ENCODE measurements around the gene TULP4.

The TULP4 gene

GRCh38 chr6:158357570-158358216 lies 45.4 kb downstream of the TULP4 start:
- in situ Hi-C loops (cut with MboI; ENCODE audit: low sequenced_read_pairs) = no loop called here

DNA sequence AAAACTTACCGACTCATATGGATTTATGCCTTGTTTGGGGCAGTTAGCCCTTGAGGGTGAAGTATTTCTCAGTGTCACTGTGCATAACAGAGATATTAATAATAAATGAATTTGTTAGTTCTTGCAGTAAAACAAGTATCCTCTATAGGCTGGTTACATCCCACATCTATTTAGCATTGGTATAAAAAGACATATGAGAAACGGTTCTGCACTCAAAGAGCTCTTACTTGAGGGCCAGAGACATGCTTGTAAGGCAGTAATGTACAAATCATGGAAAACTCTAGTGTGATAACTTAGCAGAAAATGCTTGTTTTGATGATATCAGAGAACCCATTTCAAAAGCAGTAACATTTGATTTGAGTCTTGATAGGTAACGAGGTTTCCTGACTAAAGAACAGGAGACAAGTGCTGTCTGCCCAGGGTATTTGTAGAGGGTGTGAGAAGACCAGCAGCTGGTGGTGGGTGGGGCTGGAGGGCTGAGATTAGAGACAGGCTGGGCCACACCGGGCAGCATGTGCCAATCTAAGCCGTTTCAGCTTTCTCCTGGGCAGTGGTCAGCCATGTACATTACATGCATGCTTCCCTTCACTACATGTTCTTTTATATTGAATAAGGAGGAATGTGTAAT lies 46.3 kb downstream of the TULP4 start:
- in situ Hi-C loops (cut with MboI; ENCODE audit: low sequenced_read_pairs) = no loop called here

DNA sequence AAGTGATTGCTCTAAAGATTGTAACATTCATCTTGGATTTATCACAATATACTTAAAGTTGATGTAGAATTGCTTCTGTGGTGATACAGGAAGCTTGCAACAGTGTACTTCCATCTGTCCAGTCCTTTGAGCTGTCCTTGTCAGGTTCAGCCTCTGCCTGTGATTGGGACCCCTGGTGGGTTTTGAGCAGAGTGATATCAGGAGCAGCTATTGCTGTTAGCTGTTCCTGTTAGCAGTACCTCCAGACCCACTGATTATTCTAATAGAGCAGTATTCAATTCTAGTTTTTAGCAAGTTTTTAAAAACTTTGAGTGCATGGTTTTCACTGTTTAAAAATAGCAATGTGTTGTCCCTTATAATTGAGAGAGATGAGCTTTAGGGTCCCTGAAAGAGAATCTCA lies 48.8 kb downstream of the TULP4 start:
- in situ Hi-C loops (cut with MboI; ENCODE audit: low sequenced_read_pairs) = no loop called here

- in situ Hi-C loops (cut with MboI; ENCODE audit: low sequenced_read_pairs) = no loop called here
Measured at GRCh38 chr6:158361961-158362669, 49.9 kb downstream of the TULP4 start.

GRCh38 chr6:158366363-158366762 lies 54.1 kb downstream of the TULP4 start:
- in situ Hi-C loops (cut with MboI; ENCODE audit: low sequenced_read_pairs) = no loop called here

DNA sequence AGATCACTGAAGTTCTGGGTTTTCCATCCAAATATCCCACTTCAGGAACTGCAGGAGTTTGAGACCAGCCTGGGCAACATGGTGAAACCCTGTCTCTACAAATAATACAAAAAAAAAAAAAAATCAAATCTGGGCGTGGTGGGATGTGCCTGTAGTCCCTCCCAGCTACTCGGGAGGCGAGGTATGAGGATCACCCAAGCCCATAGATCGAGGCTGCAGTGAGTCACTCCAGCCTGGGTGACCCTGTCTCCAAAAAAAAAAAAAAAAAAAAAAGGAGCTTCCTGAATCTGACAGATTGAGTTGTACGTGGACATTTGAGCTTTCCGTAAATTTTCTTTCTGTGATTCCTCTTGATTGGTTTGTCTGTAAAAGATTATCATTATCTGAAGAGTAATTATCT lies 55.6 kb downstream of the TULP4 start:
- in situ Hi-C loops (cut with MboI; ENCODE audit: low sequenced_read_pairs) = no loop called here

DNA sequence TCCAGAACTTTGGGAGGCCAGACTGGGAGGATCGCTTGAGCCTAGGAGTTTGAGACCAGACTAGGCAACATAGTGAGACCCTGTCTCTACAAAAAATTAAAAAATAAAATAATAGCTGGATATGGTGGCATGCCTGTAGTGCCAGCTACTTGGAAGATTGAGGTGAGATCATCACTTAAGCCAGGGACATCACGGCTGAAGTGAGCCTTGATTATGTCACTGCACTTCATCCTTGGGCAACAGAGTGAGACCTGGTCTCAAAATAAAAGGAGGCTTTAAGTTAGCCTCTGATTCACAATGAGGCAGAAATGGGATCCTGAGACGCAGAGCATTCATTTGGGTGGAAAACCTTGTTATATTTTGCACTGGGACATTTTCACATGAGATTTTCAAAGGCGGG lies 57.0 kb downstream of the TULP4 start:
- in situ Hi-C loops (cut with MboI; ENCODE audit: low sequenced_read_pairs) = no loop called here

DNA sequence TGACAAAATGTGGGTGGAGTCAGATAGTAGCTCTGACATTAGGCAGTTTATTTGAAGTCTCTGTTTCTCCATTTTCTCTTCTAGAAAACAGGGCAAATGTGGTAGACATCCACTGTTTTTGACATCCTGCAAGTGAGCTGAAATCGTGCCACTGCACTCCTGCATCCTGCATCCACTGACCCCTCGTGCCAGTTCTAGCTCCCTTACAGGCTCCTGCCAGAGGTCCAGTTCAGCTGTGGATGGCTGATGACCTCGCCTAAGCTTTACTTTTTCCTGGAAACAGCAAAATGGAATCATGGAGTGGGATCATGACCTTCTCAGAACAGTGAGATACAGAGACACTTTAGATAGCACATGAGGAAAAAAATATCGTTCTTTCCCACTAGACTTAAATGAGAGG lies 58.5 kb downstream of the TULP4 start:
- in situ Hi-C loops (cut with MboI; ENCODE audit: low sequenced_read_pairs) = no loop called here

DNA sequence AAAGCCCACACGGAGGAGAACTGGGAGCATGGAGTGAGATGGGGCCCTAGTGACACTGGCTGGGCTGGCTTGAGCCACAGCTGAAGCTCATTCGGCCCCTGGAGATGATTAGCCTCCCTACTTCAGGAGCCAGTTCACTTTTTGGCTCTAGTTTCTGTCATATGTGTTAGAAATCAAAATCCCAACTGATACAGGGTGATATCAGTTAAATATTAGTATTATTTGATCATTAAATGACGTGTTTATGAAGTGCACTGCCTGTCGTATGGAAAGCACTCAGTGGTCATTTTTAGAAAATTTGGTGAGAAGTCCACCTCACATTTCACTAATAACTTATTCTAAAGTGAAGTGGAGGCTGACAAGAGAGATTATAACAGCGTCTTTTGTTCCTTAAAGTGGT lies 59.0 kb downstream of the TULP4 start:
- in situ Hi-C loops (cut with MboI; ENCODE audit: low sequenced_read_pairs) = no loop called here

DNA sequence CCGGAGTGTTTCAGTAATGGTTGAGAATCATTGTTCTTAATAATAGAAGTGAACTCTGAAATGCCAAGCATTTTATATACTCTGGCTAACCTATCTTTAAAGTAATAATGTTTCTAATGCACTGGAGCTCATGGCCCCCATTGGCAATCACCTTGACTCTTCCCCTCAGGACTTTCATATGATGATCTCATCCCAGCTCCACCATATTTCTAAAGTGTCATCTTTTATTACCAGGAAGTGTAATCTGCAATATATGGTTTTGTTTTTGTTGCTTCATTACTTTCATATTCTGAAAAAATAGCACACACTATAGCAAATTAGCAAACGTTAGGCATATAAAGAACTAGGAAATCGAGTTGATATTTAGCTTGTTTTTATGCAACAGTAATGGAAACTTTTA lies 60.3 kb downstream of the TULP4 start:
- in situ Hi-C loops (cut with MboI; ENCODE audit: low sequenced_read_pairs) = no loop called here

- in situ Hi-C loops (cut with MboI; ENCODE audit: low sequenced_read_pairs) = no loop called here
Measured at GRCh38 chr6:158373214-158373613, 60.9 kb downstream of the TULP4 start.

GRCh38 chr6:158374020-158374419 lies 61.8 kb downstream of the TULP4 start:
- in situ Hi-C loops (cut with MboI; ENCODE audit: low sequenced_read_pairs) = no loop called here

DNA sequence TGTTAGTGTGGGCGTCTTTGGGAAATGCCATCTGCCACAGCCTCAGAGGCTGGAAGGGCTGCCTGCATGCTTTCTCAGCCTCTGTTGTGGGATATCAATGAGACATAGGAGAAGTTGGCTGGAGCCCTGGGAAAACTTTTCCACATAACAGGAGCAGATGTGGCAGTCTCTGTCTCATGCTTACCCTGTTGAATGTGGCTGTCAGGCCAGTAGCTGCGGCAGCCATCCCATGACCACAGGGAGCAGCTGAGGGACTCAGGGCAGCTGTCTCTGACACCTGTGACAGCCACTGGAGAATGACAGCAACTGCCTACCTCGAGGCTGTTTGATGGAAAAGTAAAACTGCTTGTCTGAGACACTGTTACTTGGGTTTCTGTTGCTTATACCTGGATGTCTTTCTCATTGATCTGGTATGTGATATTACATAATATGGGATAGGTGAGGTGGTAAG lies 64.4 kb downstream of the TULP4 start:
- in situ Hi-C loops (cut with MboI; ENCODE audit: low sequenced_read_pairs) = no loop called here

DNA sequence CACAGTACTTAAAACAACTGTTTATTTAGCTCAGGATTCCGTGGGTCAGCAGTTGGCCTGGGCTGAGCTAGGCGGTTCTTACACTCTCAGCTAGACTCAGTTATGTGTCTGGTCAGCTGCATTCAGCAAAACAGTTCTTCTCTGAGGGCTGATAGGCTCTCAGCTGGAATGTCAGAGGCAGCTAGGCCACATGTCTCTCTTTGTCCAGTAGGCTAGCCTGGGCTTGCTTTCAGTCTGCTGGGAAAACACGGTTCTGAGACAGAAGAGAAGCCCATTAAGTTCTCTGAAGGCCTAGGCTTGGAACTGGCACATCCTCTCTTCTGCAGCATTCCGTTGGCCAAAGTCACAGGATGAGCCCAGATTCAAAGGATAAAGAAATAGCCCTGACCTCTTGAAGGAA lies 65.6 kb downstream of the TULP4 start:
- in situ Hi-C loops (cut with MboI; ENCODE audit: low sequenced_read_pairs) = no loop called here

DNA sequence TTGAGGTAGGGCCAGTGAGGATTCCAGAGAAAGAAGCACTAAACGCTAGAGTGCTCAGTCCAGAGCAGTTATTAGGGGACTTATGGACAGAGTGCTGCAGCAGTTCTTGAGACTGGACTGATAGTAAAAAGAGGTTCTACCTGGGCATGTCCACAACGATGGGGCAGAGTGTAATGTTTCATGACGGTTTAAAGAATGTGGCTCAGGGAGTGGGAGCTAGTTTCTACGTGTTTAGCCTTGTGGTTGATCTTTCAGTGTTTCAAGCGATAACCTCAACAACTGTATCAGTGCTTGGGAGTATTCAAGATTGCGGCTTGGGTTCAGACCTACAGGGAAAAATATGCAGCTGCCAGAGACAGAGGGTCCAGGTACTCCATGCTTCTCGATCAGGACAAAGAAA lies 67.1 kb downstream of the TULP4 start:
- in situ Hi-C loops (cut with MboI; ENCODE audit: low sequenced_read_pairs) = no loop called here

DNA sequence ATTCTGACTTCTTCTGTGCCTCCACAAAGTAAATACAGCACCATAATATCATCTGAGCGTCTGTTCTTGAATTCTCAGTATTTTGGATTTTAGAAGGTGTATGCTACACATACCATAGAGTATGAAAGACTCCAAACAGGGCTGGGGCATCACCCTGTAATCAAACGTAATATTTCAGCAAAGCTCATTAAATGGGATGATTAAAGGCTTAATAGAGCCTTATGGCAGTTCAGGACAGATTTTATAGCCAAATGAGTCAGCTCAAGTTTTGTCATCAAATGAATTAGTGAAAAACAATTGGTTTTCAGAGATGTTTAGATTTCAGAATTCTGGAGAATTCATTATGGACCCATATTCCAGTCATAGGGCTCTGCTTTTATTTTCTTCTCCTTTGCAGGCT lies 68.9 kb downstream of the TULP4 start:
- in situ Hi-C loops (cut with MboI; ENCODE audit: low sequenced_read_pairs) = no loop called here

- in situ Hi-C loops (cut with MboI; ENCODE audit: low sequenced_read_pairs) = no loop called here
Measured at GRCh38 chr6:158382491-158382890, 70.2 kb downstream of the TULP4 start.

DNA sequence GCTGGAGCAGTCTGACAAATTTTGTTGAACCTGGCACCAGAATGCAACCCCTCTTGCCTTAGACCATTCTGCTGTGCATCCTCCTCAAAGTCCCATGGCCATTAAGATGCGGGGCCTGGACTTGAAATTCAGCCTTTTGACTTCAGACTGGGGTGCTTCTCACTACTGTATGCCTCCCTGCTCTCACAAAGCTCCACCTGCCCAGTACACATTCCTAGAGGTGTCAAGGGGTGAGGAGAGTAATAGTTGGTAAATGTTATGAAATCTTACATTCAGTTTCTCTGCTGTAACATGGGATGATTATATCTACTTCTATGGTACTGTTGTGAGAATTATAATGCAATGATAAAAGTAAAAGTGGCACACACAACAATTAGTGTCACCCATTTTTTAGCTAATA lies 70.8 kb downstream of the TULP4 start:
- in situ Hi-C loops (cut with MboI; ENCODE audit: low sequenced_read_pairs) = no loop called here

DNA sequence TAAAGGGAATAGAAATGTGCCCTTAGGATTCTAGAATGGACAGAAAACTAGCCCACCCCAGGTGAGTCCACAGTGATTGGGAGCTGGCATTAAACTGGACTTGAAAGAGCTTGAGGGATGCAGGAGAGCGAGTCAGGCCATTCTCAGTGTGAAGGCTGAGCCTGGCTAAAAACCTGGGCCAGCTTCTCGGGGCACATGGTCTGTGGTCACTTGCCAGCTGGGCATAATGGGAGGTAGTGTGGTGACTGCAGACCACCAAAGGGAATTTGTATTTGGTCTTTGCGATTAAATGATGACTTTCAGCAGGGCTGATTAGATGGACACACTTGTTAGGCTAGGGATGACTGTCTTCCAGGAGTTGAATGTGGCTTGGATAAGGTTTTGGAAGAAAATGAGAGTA lies 71.3 kb downstream of the TULP4 start:
- in situ Hi-C loops (cut with MboI; ENCODE audit: low sequenced_read_pairs) = no loop called here

DNA sequence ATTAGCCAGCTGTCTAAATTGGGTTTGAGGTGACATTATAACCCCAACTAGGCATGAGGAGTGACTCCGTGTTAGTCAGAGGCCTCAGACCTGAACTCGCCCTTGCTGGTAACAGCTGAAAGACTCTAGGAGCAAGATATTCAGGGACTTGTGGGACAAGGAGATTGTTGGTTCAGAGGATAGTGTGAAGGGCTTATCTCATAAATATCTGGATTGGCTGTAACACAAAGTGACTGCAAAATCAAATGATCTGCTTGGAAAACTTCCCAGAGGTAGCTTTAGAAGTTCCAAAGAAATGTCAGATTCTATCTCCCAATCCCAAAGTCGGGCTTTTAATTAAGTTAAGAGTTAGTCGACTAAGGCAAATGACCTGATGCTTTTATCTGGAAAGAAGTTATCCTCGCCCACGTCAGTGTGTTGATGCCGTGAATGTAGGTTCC lies 72.4 kb downstream of the TULP4 start:
- in situ Hi-C loops (cut with MboI; ENCODE audit: low sequenced_read_pairs) = no loop called here

- in situ Hi-C loops (cut with MboI; ENCODE audit: low sequenced_read_pairs) = no loop called here
Measured at GRCh38 chr6:158387036-158387435, 74.8 kb downstream of the TULP4 start.

- in situ Hi-C loops (cut with MboI; ENCODE audit: low sequenced_read_pairs) = no loop called here
Measured at GRCh38 chr6:158387578-158387977, 75.3 kb downstream of the TULP4 start.
